Measurements from ENCODE around the gene CCHCR1. TPM values are rescaled to one million over a fixed set of nuclear protein-coding genes. Genes with fewer than 3 reads are reported as not detected.

The CCHCR1 gene
- total and polyA plus RNA-seq, 2 of the 13 experiments (the other 11 are each of a cell fraction or from before 2014, with no cell fraction given) = 14.6 to 28.2 TPM

GRCh38 chr6:31203345-31203979 lies 45.9 kb upstream of the CCHCR1 start (continued):
- TF ChIP-seq ZNF138 (CRISPR knock-in tag; IDR thresholded peaks at IDR 0.05; ENCODE audit: low read depth) (no peak), PITX1 (CRISPR knock-in tag; IDR thresholded peaks at IDR 0.05) (peak; percentile 58), ZFP37 (CRISPR knock-in tag; IDR thresholded peaks at IDR 0.05; ENCODE audit: borderline replicate concordance) (no peak), ZNF251 (CRISPR knock-in tag; IDR thresholded peaks at IDR 0.05) (no peak), ZBTB40 (IDR thresholded peaks at IDR 0.05) (no peak), ZBTB40 (CRISPR knock-in tag; IDR thresholded peaks at IDR 0.05) (no peak), ZSCAN22 (CRISPR knock-in tag; IDR thresholded peaks at IDR 0.05) (no peak), ZNF33A (CRISPR knock-in tag; IDR thresholded peaks at IDR 0.05; ENCODE audit: borderline replicate concordance) (no peak), CHCHD3 (CRISPR knock-in tag; IDR thresholded peaks at IDR 0.05) (no peak), RNF2 (conservative IDR thresholded peaks at IDR 0.05; ENCODE audit: low read depth) (no peak), DRAP1 (CRISPR knock-in tag; IDR thresholded peaks at IDR 0.05) (0 out of 2 replicates have a peak, but pooled peaks have one; percentile 18), MATR3 (CRISPR knock-in tag; IDR thresholded peaks at IDR 0.05) (no peak), ZNF556 (CRISPR knock-in tag; IDR thresholded peaks at IDR 0.05; ENCODE audit: borderline replicate concordance) (0 out of 2 replicates have a peak, but pooled peaks have one; percentile 26), ZNF691 (CRISPR knock-in tag; IDR thresholded peaks at IDR 0.05; ENCODE audit: borderline replicate concordance, low read depth) (0 out of 2 replicates have a peak, but pooled peaks have one; percentile 30), ZNF317 (CRISPR knock-in tag; IDR thresholded peaks at IDR 0.05) (no peak), ZNF605 (CRISPR knock-in tag; IDR thresholded peaks at IDR 0.05) (peak; percentile 15; the same call in 1 of the 2 replicates), HDAC2 (CRISPR knock-in tag; IDR thresholded peaks at IDR 0.05) (0 out of 2 replicates have a peak, but pooled peaks have one; percentile 13), ZBTB20 (CRISPR knock-in tag; IDR thresholded peaks at IDR 0.05; ENCODE audit: borderline replicate concordance, low read depth) (peak; percentile 62; the same call in 1 of the 2 replicates), MEF2D (CRISPR knock-in tag; IDR thresholded peaks at IDR 0.05) (0 out of 2 replicates have a peak, but pooled peaks have one; percentile 18), GABPA (IDR thresholded peaks at IDR 0.05; ENCODE audit: low read depth, low read length) (no peak), GABPA (CRISPR knock-in tag; IDR thresholded peaks at IDR 0.05; ENCODE audit: low read depth) (peak; percentile 32; the same call in 1 of the 2 replicates), FOXO1 (CRISPR knock-in tag; IDR thresholded peaks at IDR 0.05) (peak; percentile 63; the same call in 1 of the 2 replicates)

Measured in HepG2 (cell line).